A549 (cell line): ENCODE results near the gene GUK1. TPM values are rescaled to one million over a fixed set of nuclear protein-coding genes. Genes with fewer than 3 reads are reported as not detected.

Experiments
- ATAC-seq, 2 experiments: fragments of 200-7000 bp in 1 of 2; fragments of >200 bp in 1 of 2; cut with Nextera tagmentation in 1 of 2; cut with Tn5 transposase in 1 of 2; 3 replicates each; pipeline versions ENCODE4 v1.8.0 to v1.9.1; 2018 to 2020; ENCODE audit warnings: mild to moderate bottlenecking in 1 of 2, moderate library complexity in 1 of 2
- CTCF ChIA-PET: fragments of 300-600 bp; sonication (Branson Sonifier 250); formaldehyde crosslinking; extraction: SDS; loops from one replicate; lab custom pipeline; 2021; ENCODE audit warnings: antibody characterized with exemption, inconsistent platforms; lab: Yijun Ruan, JAX
- POLR2A ChIA-PET: fragments of 350-600 bp; formaldehyde crosslinking; extraction: SDS; loops from one replicate; lab custom pipeline; 2021; ENCODE audit warnings: antibody characterized with exemption, inconsistent platforms; lab: Yijun Ruan, JAX
- DNase-seq, 2 experiments: peaks; one replicate each; pipeline versions ENCODE4 v3.0.0 to v3.0.0-alpha.2; 2011 to 2016; ENCODE audit warnings: low read depth in 1 of 2, low spot score in 1 of 2
- FAIRE-seq: peaks from 2 replicates; lab custom pipeline; 2011; peaks lifted over from hg19 to GRCh38; lab: Jason Lieb, UNC
- H3K27ac ChIP-seq, 2 experiments: fragments of >200 bp; sonication (Bioruptor Twin); formaldehyde crosslinking; 3 replicates each; pipeline ENCODE4 v1.5.1; 2016 to 2017
- H3K4me1 ChIP-seq: fragments of >200 bp; sonication (Bioruptor Twin); formaldehyde crosslinking; 3 replicates; pipeline ENCODE4 v1.6.1; 2016
- H3K4me2 ChIP-seq: fragments of >200 bp; sonication (Bioruptor Twin); formaldehyde crosslinking; 3 replicates; pipeline ENCODE4 v1.6.1; 2016
- H3K4me3 ChIP-seq: fragments of >200 bp; sonication (Bioruptor Twin); formaldehyde crosslinking; 3 replicates; pipeline ENCODE4 v1.5.1; 2016
- H3K9me3 ChIP-seq: fragments of >200 bp; sonication (Bioruptor Twin); formaldehyde crosslinking; 3 replicates; pipeline ENCODE4 v1.6.1; 2016
- ATOH8 ChIP-seq: fragments of 250-450 bp; sonication (Bioruptor Pico); IDR thresholded peaks from 2 replicates; pipeline ENCODE4 v1.5.0; 2020; ENCODE audit warnings: low read depth, mild to moderate bottlenecking, moderate library complexity
- CBX2 ChIP-seq: fragments of 200-600 bp; sonication (generic); IDR thresholded peaks from 2 replicates; pipeline ENCODE4 v1.6.1; 2016; ENCODE audit warnings: low read depth, mild to moderate bottlenecking, borderline replicate concordance
- CBX8 ChIP-seq: fragments of 200-600 bp; sonication (generic); IDR thresholded peaks from 2 replicates; pipeline ENCODE4 v1.6.1; 2016
- CHD2 ChIP-seq: fragments of 150-350 bp; IDR thresholded peaks from 2 replicates; pipeline ENCODE4 v1.6.1; 2014; ENCODE audit warnings: low read length; ENCODE audit not compliant: partially characterized antibody
- ELK1 ChIP-seq: fragments of 150-350 bp; IDR thresholded peaks from 2 replicates; pipeline ENCODE4 v1.6.1; 2014; ENCODE audit warnings: low read depth, mild to moderate bottlenecking, low read length
- EP300 ChIP-seq, 2 experiments: fragments of >200 bp; sonication (Bioruptor Twin); formaldehyde crosslinking; IDR thresholded peaks; 2 replicates in 1 of 2; 3 replicates in 1 of 2; pipeline ENCODE4 v1.6.1; 2016 to 2017
- ESRRA ChIP-seq: fragments of 150-350 bp; IDR thresholded peaks from 2 replicates; pipeline ENCODE4 v1.6.1; 2014; ENCODE audit warnings: mild to moderate bottlenecking, low read length, borderline replicate concordance
- FOXS1 ChIP-seq: fragments of 250-450 bp; sonication (Bioruptor Pico); IDR thresholded peaks from 2 replicates; pipeline ENCODE4 v1.5.0; 2020; ENCODE audit warnings: mild to moderate bottlenecking, moderate library complexity
- GATA3 ChIP-seq: IDR thresholded peaks from 2 replicates; pipeline ENCODE4 v1.6.1; 2012; ENCODE audit warnings: borderline replicate concordance
- HDAC2 ChIP-seq: fragments of 200-600 bp; sonication (generic); IDR thresholded peaks from 2 replicates; pipeline ENCODE4 v1.6.1; 2016
- HES2 ChIP-seq: fragments of >200 bp; sonication (Bioruptor Twin); formaldehyde crosslinking; IDR thresholded peaks from 2 replicates; pipeline ENCODE4 v1.6.1; 2016
- HEYL ChIP-seq: fragments of 250-450 bp; sonication (Bioruptor Pico); IDR thresholded peaks from 2 replicates; pipeline ENCODE4 v1.8.0; 2021; ENCODE audit warnings: mild to moderate bottlenecking, moderate library complexity
- HMGXB4 ChIP-seq: fragments of 250-450 bp; sonication (Bioruptor Pico); IDR thresholded peaks from 2 replicates; pipeline ENCODE4 v1.5.0; 2021; ENCODE audit warnings: mild to moderate bottlenecking, moderate library complexity, borderline replicate concordance
- HOXA7 ChIP-seq: fragments of 250-450 bp; sonication (Bioruptor Pico); IDR thresholded peaks from 2 replicates; pipeline ENCODE4 v1.5.0; 2020; ENCODE audit warnings: mild to moderate bottlenecking, moderate library complexity
- HOXB5 ChIP-seq: fragments of 250-450 bp; sonication (Bioruptor Pico); IDR thresholded peaks from 2 replicates; pipeline ENCODE4 v1.5.0; 2020; ENCODE audit warnings: mild to moderate bottlenecking, moderate library complexity
- JUNB ChIP-seq: fragments of >200 bp; sonication (Bioruptor Twin); formaldehyde crosslinking; IDR thresholded peaks from 2 replicates; pipeline ENCODE4 v1.6.1; 2016
- KDM1A ChIP-seq: fragments of 200-600 bp; sonication (generic); IDR thresholded peaks from 2 replicates; pipeline ENCODE4 v1.6.1; 2016; ENCODE audit warnings: low read depth, mild to moderate bottlenecking
- MAX ChIP-seq: IDR thresholded peaks from 2 replicates; pipeline ENCODE4 v1.6.1; 2012
- MAZ ChIP-seq: fragments of 150-350 bp; IDR thresholded peaks from 2 replicates; pipeline ENCODE4 v1.6.1; 2014; ENCODE audit warnings: antibody characterized with exemption, low read depth, low read length, borderline replicate concordance
- NR3C1 ChIP-seq: fragments of >200 bp; sonication (Bioruptor Twin); formaldehyde crosslinking; IDR thresholded peaks from 3 replicates; pipeline ENCODE4 v1.6.1; 2017
- POLR2A ChIP-seq: IDR thresholded peaks from 2 replicates; pipeline ENCODE4 v1.6.1; 2012; ENCODE audit warnings: mild to moderate bottlenecking, low read length
- RAD21 ChIP-seq, 2 experiments: fragments of >200 bp in 1 of 2; sonication (Bioruptor Twin) in 1 of 2; formaldehyde crosslinking in 1 of 2; IDR thresholded peaks in 1 of 2; conservative IDR thresholded peaks in 1 of 2; 2 replicates in 1 of 2; 3 replicates in 1 of 2; pipeline ENCODE4 v1.6.1; 2012 to 2018; ENCODE audit warnings: inconsistent platforms in 1 of 2
- RCOR1 ChIP-seq: fragments of 150-350 bp; IDR thresholded peaks from 2 replicates; pipeline ENCODE4 v1.6.1; 2014; ENCODE audit warnings: antibody characterized with exemption, low read length, low read depth
- SMC3 ChIP-seq: fragments of >200 bp; sonication (Bioruptor Twin); formaldehyde crosslinking; IDR thresholded peaks from 3 replicates; pipeline ENCODE4 v1.6.1; 2018; ENCODE audit warnings: inconsistent platforms
- TFCP2L1 ChIP-seq: fragments of 250-450 bp; sonication (Bioruptor Pico); IDR thresholded peaks from 2 replicates; pipeline ENCODE4 v1.5.0; 2021; ENCODE audit warnings: mild to moderate bottlenecking
- TP53 ChIP-seq: fragments of 250-450 bp; sonication (Bioruptor Pico); IDR thresholded peaks from 2 replicates; pipeline ENCODE4 v1.5.0; 2021; ENCODE audit warnings: mild to moderate bottlenecking, moderate library complexity
- USF2 ChIP-seq: fragments of 450-650 bp; IDR thresholded peaks from 2 replicates; pipeline ENCODE4 v1.6.1; 2014; ENCODE audit warnings: antibody characterized with exemption
- ZC3H11A ChIP-seq: fragments of 450-650 bp; IDR thresholded peaks from 2 replicates; pipeline ENCODE4 v1.6.1; 2014; ENCODE audit warnings: antibody characterized with exemption, mild to moderate bottlenecking
- WGBS: methylation state at CpG from one replicate; pipeline ENCODE4 v1.1.6; 2017; ENCODE audit errors: missing lambda C conversion rate; 5-methylcytosine and 5-hydroxymethylcytosine counted together
- polyA plus RNA-seq, 4 experiments: library from polyadenylated mRNA; depleted of rRNA in 3 of 4; stranded (reverse); fragments of >200 nt; fragmentation: RNase III in 1 of 4; extraction: RNeasy Plus Mini Kit Qiagen cat#74134 plus additional on column Dnase treatment in 1 of 4; gene quantifications; 2 replicates in 3 of 4; 3 replicates in 1 of 4; pipeline ENCODE4 v1.2.3, GENCODE V29; 2011 to 2017

Gene GUK1
- polyA plus RNA-seq, 2 of the 4 experiments (the other 2 are of a cell fraction) = 88.9 to 106 TPM

GRCh38 chr1:228174482-228175315 lies 34.6 kb downstream of the GUK1 start (continued):
- no peak for TF ChIP-seq HES2
- no peak for TF ChIP-seq HMGXB4 (CRISPR knock-in tag)
- TF ChIP-seq ATOH8 = no peak
- no peak for TF ChIP-seq HDAC2
- no peak for TF ChIP-seq EP300 (IDR thresholded peaks at IDR 0.05)

GRCh38 chr1:228175316-228176023 lies 35.4 kb downstream of the GUK1 start:
- 91% methylated on average over 8 of the region's 18 CpGs for WGBS
- TF ChIP-seq ZC3H11A (no peak), POLR2A (no peak), CBX2 (no peak), NR3C1 (no peak), USF2 (no peak), HOXB5 (CRISPR knock-in tag) (no peak), TP53 (CRISPR knock-in tag) (no peak), GATA3 (no peak), RCOR1 (no peak), HMGXB4 (CRISPR knock-in tag) (no peak), JUNB (no peak), SMC3 (no peak), FOXS1 (CRISPR knock-in tag) (no peak), ESRRA (no peak)
- Histone ChIP-seq H3K4me2 (no peak overlapping the region), H3K4me3 (no peak overlapping the region), H3K27ac (no peak overlapping the region), H3K4me1 (0 out of 3 replicates have a peak, but pooled peaks cover 4% of the 10 kb centered on the region), H3K9me3 (no peaks in the 10 kb centered on the region)
- CTCF ChIA-PET = interaction anchor here (0.9 to 2.1 kb wide), 5 partner anchors 9 to 176 kb away, joined by 3 to 7 read pairs (median 5); partner anchors contain the start of gene IBA57
- DNase-seq = no peak
- no peak for FAIRE-seq
- no peak for ATAC-seq
- POLR2A ChIA-PET = no interaction called here

- POLR2A ChIA-PET = no interaction called here
- FAIRE-seq (no peak), DNase-seq (no peak), ATAC-seq (0 out of 6 replicates have a peak, but pooled peaks of 1 of the 2 experiments have one; percentile 3)
- 78% methylated on average over 4 of the region's 4 CpGs for WGBS
- Histone ChIP-seq H3K9me3 (no peaks in the 10 kb centered on the region), H3K4me2 (no peak overlapping the region), H3K27ac (no peak overlapping the region), H3K4me1 (0 out of 3 replicates have a peak, but pooled peaks cover 4% of the 10 kb centered on the region), H3K4me3 (no peak overlapping the region)
- CTCF ChIA-PET = interaction anchor here (0.9 to 1.1 kb wide), 3 partner anchors 9 to 45 kb away, joined by 3 to 5 read pairs (median 3); partner anchors contain the start of gene IBA57
- TF ChIP-seq KDM1A (no peak), RCOR1 (no peak), HOXA7 (CRISPR knock-in tag) (no peak), MAX (no peak), TP53 (CRISPR knock-in tag) (no peak), POLR2A (no peak), CBX8 (no peak), MAZ (no peak), RAD21 (conservative IDR thresholded peaks at IDR 0.05 in 1 of 2, IDR thresholded peaks at IDR 0.05 in 1 of 2) (no peak), TFCP2L1 (CRISPR knock-in tag) (no peak), HEYL (CRISPR knock-in tag) (no peak), CHD2 (no peak), ELK1 (no peak)
These were observed 35.9 kb downstream of the GUK1 start for GRCh38 chr1:228176024-228176395.
